MM.1S (cell line): ENCODE measurements around the gene PNKD.

Experiments used
- EZH2 ChIP-seq: fragments of 300-600 bp; sonication (generic); optimal IDR thresholded peaks from 2 replicates; pipeline ENCODE3; 2017; ENCODE audit warnings: low read depth, mild to moderate bottlenecking, antibody characterized with exemption, low read length, mixed read lengths
- TF ChIP-seq, protein P1 (sequence below): fragments of 300-600 bp; sonication (generic); IDR thresholded peaks from 2 replicates; pipeline ENCODE4 v1.5.1; 2016; ENCODE audit warnings: antibody characterized with exemption, low read length, mixed read lengths

GRCh38 chr2:218326315-218326714, 56.0 kb downstream of the PNKD start:
- TF ChIP-seq, protein P1, sequence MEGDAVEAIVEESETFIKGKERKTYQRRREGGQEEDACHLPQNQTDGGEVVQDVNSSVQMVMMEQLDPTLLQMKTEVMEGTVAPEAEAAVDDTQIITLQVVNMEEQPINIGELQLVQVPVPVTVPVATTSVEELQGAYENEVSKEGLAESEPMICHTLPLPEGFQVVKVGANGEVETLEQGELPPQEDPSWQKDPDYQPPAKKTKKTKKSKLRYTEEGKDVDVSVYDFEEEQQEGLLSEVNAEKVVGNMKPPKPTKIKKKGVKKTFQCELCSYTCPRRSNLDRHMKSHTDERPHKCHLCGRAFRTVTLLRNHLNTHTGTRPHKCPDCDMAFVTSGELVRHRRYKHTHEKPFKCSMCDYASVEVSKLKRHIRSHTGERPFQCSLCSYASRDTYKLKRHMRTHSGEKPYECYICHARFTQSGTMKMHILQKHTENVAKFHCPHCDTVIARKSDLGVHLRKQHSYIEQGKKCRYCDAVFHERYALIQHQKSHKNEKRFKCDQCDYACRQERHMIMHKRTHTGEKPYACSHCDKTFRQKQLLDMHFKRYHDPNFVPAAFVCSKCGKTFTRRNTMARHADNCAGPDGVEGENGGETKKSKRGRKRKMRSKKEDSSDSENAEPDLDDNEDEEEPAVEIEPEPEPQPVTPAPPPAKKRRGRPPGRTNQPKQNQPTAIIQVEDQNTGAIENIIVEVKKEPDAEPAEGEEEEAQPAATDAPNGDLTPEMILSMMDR, result no peak
- no peak for TF ChIP-seq EZH2
